Neural cell (in vitro differentiated cells): Measurements from ENCODE around the gene BTF3L4. TPM values are rescaled to one million over a fixed set of nuclear protein-coding genes. Genes with fewer than 3 reads are reported as not detected.

Experiments
- H2AFZ ChIP-seq: fragments of 200-600, 300-800 bp; sonication (generic), shearing (Covaris generic); 2 replicates; pipeline ENCODE4 v1.6.0; 2014; ENCODE audit warnings: low read depth, mild to moderate bottlenecking, antibody characterized with exemption, low read length, moderate library complexity
- H3F3A ChIP-seq: fragments of 200-600 bp; shearing (Covaris generic); 2 replicates; pipeline ENCODE4 v1.6.1; 2016; ENCODE audit warnings: mild to moderate bottlenecking, moderate library complexity, mixed read lengths, antibody characterized with exemption, low read length; ENCODE audit not compliant: insufficient read depth, poor library complexity, severe bottlenecking
- H3K27ac ChIP-seq: fragments of 200-600, 300-800 bp; sonication (generic), shearing (Covaris generic); 2 replicates; pipeline ENCODE4 v1.5.1; 2014; ENCODE audit warnings: mild to moderate bottlenecking, low read length, moderate library complexity
- H3K27me3 ChIP-seq: fragments of 300-800, 200-600 bp; sonication (generic), shearing (Covaris generic); 2 replicates; pipeline ENCODE4 v1.6.0; 2014; ENCODE audit warnings: mild to moderate bottlenecking, low read depth, low read length, moderate library complexity; ENCODE audit not compliant: insufficient read depth
- H3K36me3 ChIP-seq: fragments of 300-800, 200-600 bp; sonication (generic), shearing (Covaris generic); 2 replicates; pipeline ENCODE4 v1.5.1; 2014; ENCODE audit warnings: mild to moderate bottlenecking, antibody characterized with exemption, low read length, moderate library complexity; ENCODE audit not compliant: insufficient read depth
- H3K4me2 ChIP-seq: fragments of 300-800, 200-600 bp; sonication (generic), shearing (Covaris generic); 2 replicates; pipeline ENCODE4 v1.6.0; 2014; ENCODE audit warnings: mild to moderate bottlenecking, low read length
- H3K4me3 ChIP-seq: fragments of 300-800, 200-600 bp; sonication (generic), shearing (Covaris generic); 2 replicates; pipeline ENCODE4 v1.5.1; 2014; ENCODE audit warnings: mild to moderate bottlenecking, low read length, moderate library complexity
- H3K79me2 ChIP-seq: fragments of 200-600 bp; shearing (Covaris generic); replicated peaks from 2 replicates; pipeline ENCODE4 v1.6.0; 2014; ENCODE audit warnings: mild to moderate bottlenecking, low read length, moderate library complexity; ENCODE audit not compliant: insufficient read depth
- H3K9ac ChIP-seq: fragments of 300-800, 200-600 bp; sonication (generic), shearing (Covaris generic); 2 replicates; pipeline ENCODE4 v1.6.1; 2016; ENCODE audit warnings: mild to moderate bottlenecking, low read length, mixed read lengths
- H3K9me2 ChIP-seq: fragments of 200-600 bp; shearing (Covaris generic); 2 replicates; pipeline ENCODE4 v1.6.1; 2016; ENCODE audit warnings: mild to moderate bottlenecking, low read length, mixed read lengths; ENCODE audit not compliant: insufficient read depth
- H3K9me3 ChIP-seq: fragments of 200-600, 300-800 bp; sonication (generic), shearing (Covaris generic); 2 replicates; pipeline ENCODE4 v1.6.1; 2016; ENCODE audit warnings: mild to moderate bottlenecking, mixed run types, low read length, moderate library complexity, mixed read lengths
- H4K20me1 ChIP-seq: fragments of 200-600 bp; shearing (Covaris generic); 2 replicates; pipeline ENCODE4 v1.6.1; 2016; ENCODE audit warnings: mild to moderate bottlenecking, mixed run types; ENCODE audit not compliant: insufficient read depth
- CTCF ChIP-seq: fragments of 450-650 bp; IDR thresholded peaks from 2 replicates; pipeline ENCODE4 v1.5.1; 2014; ENCODE audit warnings: antibody characterized with exemption, mild to moderate bottlenecking, moderate library complexity; ENCODE audit not compliant: poor library complexity, severe bottlenecking
- EP300 ChIP-seq: fragments of 450-650 bp; conservative IDR thresholded peaks from 2 replicates; pipeline ENCODE4 v1.6.1; 2014; ENCODE audit warnings: antibody characterized with exemption, mild to moderate bottlenecking, moderate library complexity; ENCODE audit not compliant: poor library complexity, severe bottlenecking
- EZH2 ChIP-seq: fragments of 200-600, 300-800 bp; shearing (Covaris generic), sonication (generic); IDR thresholded peaks from 2 replicates; pipeline ENCODE4 v1.6.1; 2014; ENCODE audit warnings: antibody characterized with exemption, low read length, borderline replicate concordance, mild to moderate bottlenecking; ENCODE audit not compliant: insufficient read depth, poor library complexity, severe bottlenecking
- MXI1 ChIP-seq: fragments of 450-650 bp; conservative IDR thresholded peaks from 2 replicates; pipeline ENCODE4 v1.6.1; 2014; ENCODE audit warnings: antibody characterized with exemption, mild to moderate bottlenecking; ENCODE audit not compliant: poor library complexity, severe bottlenecking
- POLR2AphosphoS5 ChIP-seq: IDR thresholded peaks from 2 replicates; pipeline ENCODE4 v1.6.1; 2012
- RAD21 ChIP-seq: fragments of 450-650 bp; conservative IDR thresholded peaks from 2 replicates; pipeline ENCODE4 v1.6.1; 2014; ENCODE audit warnings: antibody characterized with exemption, mild to moderate bottlenecking, moderate library complexity
- SMC3 ChIP-seq: fragments of 450-650 bp; conservative IDR thresholded peaks from 2 replicates; pipeline ENCODE4 v1.6.1; 2014; ENCODE audit warnings: antibody characterized with exemption, mild to moderate bottlenecking, moderate library complexity; ENCODE audit not compliant: poor library complexity
- TAF1 ChIP-seq: IDR thresholded peaks from 2 replicates; pipeline ENCODE4 v1.6.1; 2012; ENCODE audit warnings: low read depth
- polyA plus RNA-seq: library from polyadenylated mRNA; depleted of rRNA; stranded (reverse); fragments of >200 nt; gene quantifications from 2 replicates; pipeline ENCODE4 v1.2.3, GENCODE V29; 2014
- TF ChIP-seq, protein P1 (sequence below): IDR thresholded peaks from 2 replicates; pipeline ENCODE4 v1.6.1; 2012; ENCODE audit warnings: borderline replicate concordance

BTF3L4 gene
- polyA plus RNA-seq, 1 donor from 2014 or later, result 355 TPM

- TF ChIP-seq EP300 (no peak), TAF1 (no peak)
- H3K9me3 ChIP-seq, result no peaks in the 10 kb centered on the region
- H3K4me3 ChIP-seq, result no peak overlapping the region
- no peak overlapping the region for H3K4me2 ChIP-seq
- H3K27me3 ChIP-seq, result no peaks in the 10 kb centered on the region
- peaks cover 10% of the 10 kb centered on the region for H3K36me3 ChIP-seq
- H3K79me2 ChIP-seq, result peaks cover 54% of the 10 kb centered on the region
- H2AFZ ChIP-seq, result no peak overlapping the region
- no peak overlapping the region for H3K9ac ChIP-seq
- H3K27ac ChIP-seq, result no peak overlapping the region
- H3F3A ChIP-seq, result no peaks in the 10 kb centered on the region
- no peaks in the 10 kb centered on the region for H3K9me2 ChIP-seq
- peaks cover 3% of the 10 kb centered on the region for H4K20me1 ChIP-seq
Observed at GRCh38 chr1:52060822-52061221, 4.7 kb downstream of the BTF3L4 start.

GRCh38 chr1:52063192-52063591 is 7.1 kb downstream of the BTF3L4 start:
- H4K20me1 ChIP-seq, result peaks cover 3% of the 10 kb centered on the region
- no peaks in the 10 kb centered on the region for H3F3A ChIP-seq
- H3K36me3 ChIP-seq, result peaks cover 12% of the 10 kb centered on the region
- no peak overlapping the region for H3K4me2 ChIP-seq
- no peak overlapping the region for H2AFZ ChIP-seq
- no peak overlapping the region for H3K4me3 ChIP-seq
- no peaks in the 10 kb centered on the region for H3K9me2 ChIP-seq
- TF ChIP-seq, protein P1, sequence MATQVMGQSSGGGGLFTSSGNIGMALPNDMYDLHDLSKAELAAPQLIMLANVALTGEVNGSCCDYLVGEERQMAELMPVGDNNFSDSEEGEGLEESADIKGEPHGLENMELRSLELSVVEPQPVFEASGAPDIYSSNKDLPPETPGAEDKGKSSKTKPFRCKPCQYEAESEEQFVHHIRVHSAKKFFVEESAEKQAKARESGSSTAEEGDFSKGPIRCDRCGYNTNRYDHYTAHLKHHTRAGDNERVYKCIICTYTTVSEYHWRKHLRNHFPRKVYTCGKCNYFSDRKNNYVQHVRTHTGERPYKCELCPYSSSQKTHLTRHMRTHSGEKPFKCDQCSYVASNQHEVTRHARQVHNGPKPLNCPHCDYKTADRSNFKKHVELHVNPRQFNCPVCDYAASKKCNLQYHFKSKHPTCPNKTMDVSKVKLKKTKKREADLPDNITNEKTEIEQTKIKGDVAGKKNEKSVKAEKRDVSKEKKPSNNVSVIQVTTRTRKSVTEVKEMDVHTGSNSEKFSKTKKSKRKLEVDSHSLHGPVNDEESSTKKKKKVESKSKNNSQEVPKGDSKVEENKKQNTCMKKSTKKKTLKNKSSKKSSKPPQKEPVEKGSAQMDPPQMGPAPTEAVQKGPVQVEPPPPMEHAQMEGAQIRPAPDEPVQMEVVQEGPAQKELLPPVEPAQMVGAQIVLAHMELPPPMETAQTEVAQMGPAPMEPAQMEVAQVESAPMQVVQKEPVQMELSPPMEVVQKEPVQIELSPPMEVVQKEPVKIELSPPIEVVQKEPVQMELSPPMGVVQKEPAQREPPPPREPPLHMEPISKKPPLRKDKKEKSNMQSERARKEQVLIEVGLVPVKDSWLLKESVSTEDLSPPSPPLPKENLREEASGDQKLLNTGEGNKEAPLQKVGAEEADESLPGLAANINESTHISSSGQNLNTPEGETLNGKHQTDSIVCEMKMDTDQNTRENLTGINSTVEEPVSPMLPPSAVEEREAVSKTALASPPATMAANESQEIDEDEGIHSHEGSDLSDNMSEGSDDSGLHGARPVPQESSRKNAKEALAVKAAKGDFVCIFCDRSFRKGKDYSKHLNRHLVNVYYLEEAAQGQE, result no peak
- TF ChIP-seq RAD21 (no peak), EP300 (no peak), POLR2AphosphoS5 (no peak), EZH2 (no peak), MXI1 (no peak), TAF1 (no peak), SMC3 (no peak), CTCF (no peak)
- peaks cover 35% of the 10 kb centered on the region for H3K79me2 ChIP-seq
- no peak overlapping the region for H3K9ac ChIP-seq
- H3K27ac ChIP-seq, result no peak overlapping the region
- H3K27me3 ChIP-seq, result no peaks in the 10 kb centered on the region
- no peaks in the 10 kb centered on the region for H3K9me3 ChIP-seq

DNA sequence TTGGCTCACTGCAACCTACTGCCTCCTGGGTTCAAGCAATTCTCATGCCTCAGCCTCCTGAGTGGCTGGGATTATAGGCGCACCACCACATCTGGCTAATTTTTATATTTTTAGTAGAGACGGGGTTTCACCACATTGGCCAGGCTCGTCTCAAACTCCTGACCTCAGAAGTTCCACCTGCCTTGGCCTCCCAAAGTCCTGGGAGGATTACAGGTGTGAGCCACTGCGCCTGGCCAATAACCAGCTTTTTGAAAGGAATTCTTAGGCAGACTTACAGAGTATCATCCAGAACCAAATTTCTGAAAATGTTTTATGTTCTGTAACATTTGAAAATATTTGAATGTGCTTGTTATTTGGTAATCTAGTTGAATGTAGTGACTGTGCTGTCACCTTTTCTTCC is 14.6 kb downstream of the BTF3L4 start:
- H3K9me2 ChIP-seq, result no peaks in the 10 kb centered on the region

More for the DNA sequence above, 14.6 kb downstream of the BTF3L4 start:
- Histone ChIP-seq H4K20me1 (no peaks in the 10 kb centered on the region), H3K9ac (no peak overlapping the region), H3K79me2 (peaks cover 17% of the 10 kb centered on the region), H2AFZ (no peak overlapping the region), H3K4me3 (no peak overlapping the region), H3K4me2 (no peak overlapping the region), H3K27ac (no peak overlapping the region), H3K9me3 (no peaks in the 10 kb centered on the region), H3F3A (no peaks in the 10 kb centered on the region), H3K36me3 (peaks cover 8% of the 10 kb centered on the region), H3K27me3 (no peaks in the 10 kb centered on the region)
- no peak for TF ChIP-seq EZH2
- TF ChIP-seq, protein P1, result no peak
- TF ChIP-seq EP300, result no peak
- TF ChIP-seq MXI1, result no peak
